Astrocyte of the hippocampus (primary cell): ENCODE measurements around the gene COL24A1.
A peak's percentile ranks its signal among the peaks of the same experiment; 100 is the strongest.
"Not testable (repeated sequence)": the region's sequence is repeated elsewhere in the genome, so short reads cannot be mapped to it uniquely, and the experiment has no call there.

ENCODE experiments used
- DNase-seq: peaks from one replicate; pipeline ENCODE4 v3.0.0; 2011; ENCODE audit warnings: low read depth, low spot score

Gene COL24A1

DNA sequence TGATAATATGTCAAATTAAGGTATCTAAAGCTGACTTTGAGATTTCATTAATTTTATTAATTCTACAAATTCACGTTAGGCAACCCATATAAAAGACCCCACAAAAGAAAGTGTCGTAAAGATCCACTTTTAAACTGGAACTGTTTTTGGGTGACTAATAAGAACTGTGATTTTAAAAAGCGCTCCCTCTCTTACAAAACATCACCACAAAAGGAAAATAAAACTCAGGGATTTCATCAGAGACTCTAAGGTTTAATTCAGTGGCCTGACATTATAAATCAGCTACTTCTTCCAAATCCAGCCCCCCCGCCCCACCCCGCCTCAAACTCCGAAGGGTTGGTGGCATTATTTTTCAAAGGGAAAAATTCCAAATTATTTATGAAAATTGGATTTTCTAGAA lies 2.7 kb downstream of the COL24A1 start:
- DNase-seq = no peak

DNA sequence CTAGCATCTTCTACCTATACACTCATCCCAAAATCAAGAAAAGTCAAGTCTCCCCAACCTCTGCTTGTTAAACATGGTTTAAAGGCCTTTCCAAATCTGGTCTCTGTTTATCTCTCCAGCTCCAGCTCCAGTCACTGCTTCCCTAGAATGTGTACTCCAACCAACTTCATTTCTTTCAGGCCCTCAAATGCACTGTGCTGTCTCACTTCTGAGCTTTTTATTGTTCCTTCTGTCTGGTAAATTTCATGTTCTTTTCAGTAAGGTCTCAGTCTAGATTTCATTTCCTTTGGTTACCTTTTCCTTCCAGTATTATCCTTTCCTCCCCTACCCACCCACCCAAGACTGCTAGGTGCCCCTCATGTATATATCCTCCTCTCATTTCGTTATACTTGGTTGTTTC lies 3.7 kb downstream of the COL24A1 start:
- no peak for DNase-seq

DNA sequence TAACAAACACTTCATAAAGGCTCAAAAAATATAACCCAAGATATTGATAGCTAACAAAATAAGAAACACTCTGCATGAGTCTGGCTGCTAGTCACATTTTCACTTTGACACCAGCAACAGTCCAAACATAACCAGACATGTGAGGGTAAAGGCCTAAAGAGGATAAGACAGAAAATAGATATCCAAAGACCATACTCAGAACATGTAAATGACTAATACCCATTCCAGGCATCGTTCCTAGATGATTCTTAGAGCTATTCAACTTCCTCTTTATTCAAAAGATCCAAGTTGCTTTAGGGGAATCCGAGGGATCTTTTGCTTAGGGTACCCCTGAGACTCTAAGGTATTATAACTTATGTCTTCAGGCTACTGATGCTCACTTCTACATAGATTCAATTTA lies 5.1 kb downstream of the COL24A1 start:
- peak; percentile 50 for DNase-seq

DNA sequence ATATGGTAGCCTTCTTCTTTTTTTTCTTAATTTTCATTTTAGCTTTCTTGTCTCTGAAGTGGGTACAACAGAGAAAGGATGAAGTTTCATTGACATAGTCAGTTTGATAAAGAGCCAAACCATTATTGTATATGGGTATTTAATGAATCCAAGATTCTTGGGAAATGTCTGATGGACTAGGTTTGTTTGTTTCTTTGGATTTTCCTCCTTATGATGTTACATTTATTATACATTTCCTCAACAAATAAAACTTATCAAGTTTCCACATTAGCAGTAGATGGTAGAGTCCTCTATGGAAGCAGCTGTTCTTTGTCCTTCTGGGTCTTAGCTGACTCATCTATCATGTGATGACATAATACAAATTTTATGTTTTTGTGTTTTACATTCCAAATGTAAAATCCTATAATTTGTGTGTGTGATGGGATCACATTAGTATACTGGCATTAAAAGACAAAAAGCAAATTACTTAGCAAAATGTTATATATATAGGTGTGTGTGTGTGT lies 6.0 kb downstream of the COL24A1 start:
- DNase-seq = no peak

DNA sequence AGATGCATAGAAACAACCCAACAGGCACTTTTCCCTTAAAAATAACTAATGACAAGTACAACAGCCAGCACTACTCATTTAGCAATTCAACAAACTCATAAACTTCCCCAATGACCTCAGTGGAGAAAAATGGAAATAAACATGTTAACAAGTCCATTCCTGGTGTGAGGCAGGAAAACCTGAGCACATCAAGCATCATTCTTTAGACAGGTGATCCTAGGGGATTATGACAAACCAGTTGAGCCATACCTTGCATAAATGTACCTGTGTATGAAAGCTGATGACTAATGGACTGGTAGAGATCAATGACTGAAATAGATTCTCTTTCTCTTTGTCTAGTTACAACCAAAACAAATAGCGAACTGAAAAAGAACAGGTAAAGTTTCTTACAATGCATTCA lies 7.0 kb downstream of the COL24A1 start:
- no peak for DNase-seq

DNA sequence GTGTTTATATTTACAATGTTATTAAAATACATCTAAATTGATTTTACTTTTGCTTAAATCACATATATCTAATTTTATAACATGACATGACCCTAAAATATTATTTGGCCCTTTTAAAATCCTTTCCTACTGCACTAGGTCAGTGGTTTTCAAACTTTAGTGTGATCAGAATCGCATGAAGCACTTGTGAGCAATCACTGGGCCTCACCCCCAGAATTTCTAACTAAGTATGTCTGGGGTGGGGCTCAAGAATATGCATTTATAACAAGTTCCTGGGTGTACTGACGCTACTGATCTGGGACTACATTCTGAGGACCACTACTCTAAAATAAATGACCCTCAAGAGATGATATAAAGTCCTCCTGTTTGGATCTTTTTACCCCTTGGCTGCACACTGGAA lies 8.8 kb downstream of the COL24A1 start:
- no peak for DNase-seq

DNA sequence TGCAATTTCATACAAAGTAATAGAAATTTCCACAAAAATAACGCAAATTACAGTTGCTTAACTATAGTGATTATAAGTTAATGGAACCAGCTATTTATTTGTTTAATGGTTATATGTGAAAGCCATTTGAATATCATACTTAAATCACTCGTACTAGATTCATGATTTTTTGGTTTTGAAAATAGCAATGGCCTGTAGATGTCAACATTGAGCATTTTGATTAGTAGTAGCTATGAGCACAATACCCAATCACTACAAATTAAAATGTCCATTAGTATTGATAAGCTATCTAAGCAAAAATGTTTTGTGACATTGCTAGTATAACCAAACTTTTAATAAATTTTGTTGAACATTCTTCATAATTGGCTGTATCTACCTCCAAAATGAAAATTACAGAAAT lies 10.0 kb downstream of the COL24A1 start:
- no peak for DNase-seq

DNA sequence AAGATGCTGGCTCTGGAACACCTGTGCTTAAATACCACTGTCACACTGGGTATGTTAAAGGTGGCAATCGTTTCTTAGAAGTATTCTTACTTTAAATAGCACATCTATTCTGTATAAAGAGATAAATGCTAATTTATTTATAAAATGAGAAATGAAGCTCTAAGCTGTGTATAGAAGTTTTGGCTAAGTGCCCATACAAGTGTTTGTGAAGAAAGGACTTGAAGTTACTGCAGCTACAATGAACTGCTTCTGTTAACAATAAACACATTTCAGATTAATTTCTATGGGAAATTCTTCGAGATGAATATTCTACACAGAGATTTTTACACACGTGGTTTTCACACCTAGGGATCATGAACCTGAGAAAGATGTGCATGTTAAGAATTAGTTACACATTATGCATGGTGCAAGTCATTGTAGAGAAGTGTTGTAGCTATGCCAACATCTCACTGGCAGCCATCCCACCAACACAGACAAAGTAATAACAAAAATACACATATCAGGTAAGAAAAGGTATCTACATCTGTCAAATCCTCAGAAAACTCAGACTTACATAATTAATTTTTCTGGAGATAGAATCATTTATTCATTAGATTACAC lies 16.2 kb downstream of the COL24A1 start:
- DNase-seq = peak; percentile 36

DNA sequence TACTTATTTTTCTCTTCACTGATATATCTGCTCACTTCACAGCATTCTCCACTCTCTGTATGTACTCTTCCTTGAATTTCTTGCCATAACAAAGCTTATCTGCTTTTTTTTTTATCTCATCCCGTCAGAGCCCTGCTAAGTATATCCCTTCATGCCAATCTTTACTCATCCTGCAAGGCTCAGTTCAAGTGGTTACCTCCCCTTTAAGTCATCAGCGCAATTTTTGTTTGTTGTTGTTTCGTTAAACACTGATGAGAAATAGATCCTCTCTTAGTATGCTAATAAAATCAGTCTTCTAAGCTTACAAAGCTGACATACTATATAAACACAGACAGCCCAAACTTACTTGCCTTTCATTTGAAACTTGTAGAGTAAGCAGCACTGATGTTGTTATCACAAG lies 17.8 kb downstream of the COL24A1 start:
- no peak for DNase-seq

DNA sequence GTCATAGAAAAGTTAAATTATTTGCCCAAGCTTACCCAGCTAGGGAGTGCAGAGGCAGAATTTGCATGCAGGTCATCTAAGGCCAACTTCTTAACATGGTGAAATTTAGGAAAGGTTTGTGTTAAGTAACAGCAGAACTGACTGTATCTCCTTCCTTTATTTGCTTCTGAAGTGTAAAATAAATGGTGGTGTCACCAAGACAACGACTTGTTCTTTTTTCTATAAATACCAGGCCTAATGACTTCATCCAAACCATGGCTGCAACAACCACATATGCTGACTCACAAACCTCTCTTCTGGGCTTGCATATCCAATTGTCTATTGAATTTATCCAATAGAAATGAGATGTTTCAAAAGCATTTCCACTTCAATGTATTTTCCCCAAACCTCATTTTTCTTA lies 19.1 kb downstream of the COL24A1 start:
- peak; percentile 92 for DNase-seq

DNA sequence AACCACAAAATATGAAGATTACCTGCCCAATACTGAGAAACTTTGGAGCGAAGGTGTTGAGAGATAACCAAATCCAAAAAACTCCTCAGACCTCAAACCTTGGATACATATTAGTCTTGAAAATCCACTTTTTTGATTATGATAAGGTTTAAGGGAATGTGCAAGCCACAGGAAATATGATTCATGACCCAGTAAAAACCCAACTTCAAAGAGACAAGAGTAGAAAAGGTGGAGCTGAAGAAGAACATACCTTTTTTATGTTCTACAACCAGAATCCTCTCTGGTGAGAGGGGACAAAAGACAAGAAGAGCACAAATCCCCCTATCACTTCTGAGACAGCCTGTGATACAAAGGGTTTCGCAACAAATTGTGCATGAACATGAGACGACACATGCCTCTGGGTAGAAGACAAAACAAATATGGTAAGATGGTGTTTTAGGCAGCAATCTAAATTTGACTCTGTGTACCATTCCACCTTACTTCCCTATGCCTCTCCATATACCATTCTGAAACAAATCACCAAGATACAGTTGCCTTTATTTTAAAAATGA lies 37.3 kb downstream of the COL24A1 start:
- no peak for DNase-seq

DNA sequence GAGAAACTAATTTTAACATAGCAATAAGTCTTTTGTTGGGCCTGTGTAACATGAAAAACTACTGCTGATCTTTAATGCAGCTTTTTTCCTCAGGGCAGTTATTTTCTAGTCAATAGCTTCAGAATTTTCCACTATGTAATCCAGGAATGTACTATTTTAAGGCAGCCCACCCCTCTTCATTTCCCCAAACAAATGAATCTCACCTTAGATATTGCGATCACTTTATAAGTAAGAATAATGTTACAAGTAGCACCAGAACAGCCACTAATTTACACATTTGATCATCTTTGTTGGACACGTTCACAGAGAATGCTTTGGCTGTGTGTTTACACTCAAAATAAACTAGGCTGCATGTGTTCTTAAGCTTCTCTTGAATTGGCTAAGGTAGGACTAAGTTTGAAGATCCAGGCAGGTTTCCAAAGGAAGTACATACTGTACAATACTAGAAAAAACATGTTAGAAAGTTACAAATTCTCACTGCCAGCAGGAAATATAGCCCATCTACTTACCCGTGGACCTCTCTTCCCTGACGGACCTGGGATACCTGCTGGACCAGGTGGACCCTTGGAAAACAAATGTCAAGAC lies 41.7 kb downstream of the COL24A1 start:
- no peak for DNase-seq

DNA sequence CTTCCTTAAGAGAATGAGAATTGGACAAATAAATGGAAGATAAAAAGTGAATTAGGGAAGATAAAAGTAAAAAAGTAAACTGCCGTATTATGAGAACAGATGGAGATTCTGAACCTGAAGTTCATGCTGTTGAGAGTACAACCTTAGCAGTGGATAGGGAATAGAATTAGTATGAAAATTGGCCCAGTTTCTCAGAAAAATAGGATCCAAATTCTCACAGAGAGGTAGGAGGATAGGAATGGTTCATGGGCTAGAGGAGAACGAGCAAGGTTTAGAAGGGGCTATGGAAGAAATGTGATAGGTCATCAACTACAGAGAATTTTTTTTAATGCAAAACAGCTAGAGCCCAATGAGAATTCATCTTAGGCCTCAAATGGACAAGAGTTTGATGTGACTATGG lies 42.3 kb downstream of the COL24A1 start:
- no peak for DNase-seq

DNA sequence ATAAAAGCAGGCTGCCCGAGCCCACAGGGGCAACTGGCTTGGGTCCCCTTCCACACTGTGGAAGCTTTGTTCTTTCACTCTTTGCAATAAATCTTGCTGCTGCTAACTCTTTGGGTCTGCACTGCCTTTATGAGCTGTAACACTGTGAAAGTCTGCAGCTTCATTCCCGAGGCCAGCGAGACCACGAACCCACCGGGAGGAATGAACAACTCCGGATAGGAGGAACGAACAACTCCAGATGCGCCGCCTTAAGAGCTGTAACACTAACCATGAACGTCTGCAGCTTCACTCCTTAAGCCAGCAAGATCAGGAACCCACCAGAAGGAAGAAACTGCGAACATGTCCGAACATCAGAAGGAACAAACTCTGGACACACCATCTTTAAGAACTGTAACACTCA lies 45.0 kb downstream of the COL24A1 start:
- not testable (repeated sequence) for DNase-seq

DNA sequence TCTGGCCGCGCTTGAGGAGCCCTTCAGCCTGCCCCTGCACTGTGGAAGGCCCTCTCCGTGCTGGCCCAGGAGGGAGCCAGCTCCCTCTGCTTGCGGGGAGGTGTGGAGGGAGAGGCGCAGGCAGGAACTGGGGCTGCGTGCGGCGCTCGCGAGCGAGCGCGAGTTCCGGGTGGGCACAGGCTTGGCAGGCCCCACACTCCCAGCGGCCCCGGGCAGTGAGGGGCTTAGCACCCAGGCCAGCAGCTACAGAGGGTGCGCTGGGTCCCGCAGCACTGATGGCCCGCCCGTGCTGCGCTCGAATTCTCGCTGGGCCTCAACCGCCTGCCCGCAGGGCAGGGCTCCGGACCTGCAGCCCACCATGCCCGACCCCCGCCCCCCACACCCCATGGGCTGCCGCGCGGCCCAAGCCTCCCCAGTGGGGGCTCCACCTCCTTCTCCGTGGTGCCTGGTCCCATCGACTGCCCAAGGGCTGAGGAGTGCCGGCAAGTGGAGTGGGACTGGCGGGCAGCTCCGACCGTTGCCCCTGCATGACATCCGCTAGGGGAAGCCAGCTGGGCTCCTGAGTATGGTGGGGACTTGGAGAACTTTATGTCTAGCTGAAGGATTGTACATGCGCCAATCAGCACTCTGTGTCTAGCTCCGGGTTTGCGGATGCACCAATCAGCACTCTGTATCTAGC lies 46.0 kb downstream of the COL24A1 start:
- no peak for DNase-seq

DNA sequence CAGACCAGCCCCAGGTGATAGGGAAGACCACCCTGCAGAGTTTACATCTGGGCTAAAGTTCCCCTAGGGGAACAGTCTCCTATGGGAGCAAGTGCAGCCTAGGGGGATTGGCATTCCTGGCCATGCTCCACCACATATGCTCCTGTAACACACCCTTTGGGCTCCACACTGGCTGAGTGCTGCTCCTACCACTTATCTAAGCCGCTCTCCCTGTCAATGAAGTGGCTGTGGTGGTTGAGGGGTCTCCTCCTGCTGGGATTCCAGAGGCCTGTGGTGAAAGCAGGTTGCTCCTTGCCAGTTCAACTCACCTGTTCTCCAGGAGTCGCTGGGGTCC lies 51.1 kb downstream of the COL24A1 start:
- DNase-seq = no peak

DNA sequence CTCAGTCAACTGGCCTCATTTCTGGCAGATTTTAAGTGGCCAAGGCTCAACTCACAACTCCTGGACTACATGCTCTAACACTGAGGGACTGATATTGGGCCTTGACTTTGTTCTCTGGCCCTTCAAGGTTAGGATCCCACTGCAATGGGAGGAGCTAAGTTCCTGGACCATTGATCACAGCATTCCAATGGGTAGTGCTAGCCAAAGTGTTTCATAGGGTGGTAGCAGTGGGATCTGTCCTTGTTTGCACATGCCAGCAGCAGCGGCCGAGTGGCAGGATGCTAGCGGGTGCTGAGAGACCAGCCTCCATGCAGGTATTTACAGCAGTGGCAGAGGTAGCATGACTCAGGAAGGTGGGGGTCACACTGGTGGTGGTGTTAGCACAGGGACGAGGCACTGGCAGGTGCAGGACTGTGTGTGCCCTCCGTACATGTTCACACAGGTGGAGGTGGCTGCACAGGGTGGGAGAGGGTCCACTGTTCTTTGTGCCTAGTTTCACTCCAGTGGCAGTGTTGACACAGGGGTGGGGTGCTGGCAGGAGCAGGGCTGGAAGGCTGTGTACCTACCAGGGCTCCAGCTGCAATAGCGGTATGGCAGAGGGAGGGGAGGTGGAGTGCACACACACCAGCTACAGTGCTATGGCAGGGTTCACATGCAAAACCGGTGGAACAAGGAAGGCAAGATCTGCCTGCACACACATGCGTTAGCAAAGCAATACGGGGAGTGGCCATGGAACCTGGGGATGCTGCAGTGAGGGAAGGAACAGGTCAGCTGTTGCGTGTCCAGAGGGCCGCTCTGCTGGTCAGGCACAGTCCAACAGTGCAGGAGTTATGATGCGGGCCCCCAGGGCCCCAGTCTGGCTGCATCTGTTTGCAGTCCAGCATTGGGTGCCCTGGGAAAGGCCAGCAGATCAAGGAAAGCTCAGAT lies 51.7 kb downstream of the COL24A1 start:
- no peak for DNase-seq

DNA sequence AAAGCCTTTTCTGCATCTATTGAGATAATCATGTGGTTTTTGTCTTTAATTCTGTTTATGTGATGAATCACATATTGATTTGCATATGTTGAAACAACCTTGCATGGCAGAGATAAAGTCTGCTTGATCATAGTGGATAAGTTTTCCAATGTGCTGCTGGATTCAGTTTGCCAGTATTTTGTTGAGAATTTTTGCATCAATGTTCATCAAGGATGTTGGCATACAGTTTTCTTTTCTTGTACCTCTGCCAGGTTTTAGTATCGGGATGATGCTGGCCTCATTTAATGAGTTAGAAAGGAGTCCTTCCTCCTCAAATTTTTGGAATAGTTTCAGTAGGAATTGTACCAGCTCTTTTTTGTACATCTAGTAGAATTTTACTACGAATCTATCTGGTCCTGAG lies 55.0 kb downstream of the COL24A1 start:
- DNase-seq = peak; percentile 11

DNA sequence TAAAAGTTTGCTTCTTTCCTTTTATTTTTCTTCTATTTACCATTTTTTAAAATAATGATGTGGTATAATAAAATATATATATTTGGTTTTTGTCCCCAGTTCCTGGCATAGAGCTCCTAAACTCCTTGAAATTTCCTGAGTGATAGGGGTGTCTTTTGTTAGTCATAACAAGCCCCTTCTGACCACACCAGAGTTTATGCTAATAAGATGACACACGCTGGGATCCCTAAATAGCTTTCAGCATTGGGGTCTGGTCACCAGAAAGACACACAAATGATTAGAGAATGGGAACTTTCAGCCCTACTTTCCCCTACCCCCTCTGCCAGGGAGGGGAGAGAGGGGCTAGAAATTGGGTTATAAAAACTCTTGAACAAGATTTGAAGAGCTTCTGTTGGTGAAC lies 56.2 kb downstream of the COL24A1 start:
- no peak for DNase-seq

DNA sequence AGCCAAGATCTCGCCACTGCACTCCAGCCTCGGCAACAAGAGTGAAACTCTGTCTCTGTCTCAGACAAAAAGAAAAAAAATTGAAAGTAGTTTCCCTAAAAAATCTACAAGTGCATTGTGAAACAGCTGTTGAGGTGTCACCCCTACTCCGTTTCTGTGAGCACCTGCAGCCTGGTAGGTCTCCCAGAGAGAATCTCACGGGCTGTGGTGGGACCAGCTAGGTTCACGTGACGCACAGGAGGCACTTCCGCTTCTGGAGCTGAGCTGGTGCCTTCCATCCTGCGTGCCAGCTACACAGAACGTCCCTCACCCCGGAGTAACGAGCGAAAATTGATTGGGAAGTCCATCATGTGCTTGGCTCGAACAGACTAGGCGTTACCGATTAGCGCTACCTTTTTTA lies 66.8 kb downstream of the COL24A1 start:
- DNase-seq = no peak

DNA sequence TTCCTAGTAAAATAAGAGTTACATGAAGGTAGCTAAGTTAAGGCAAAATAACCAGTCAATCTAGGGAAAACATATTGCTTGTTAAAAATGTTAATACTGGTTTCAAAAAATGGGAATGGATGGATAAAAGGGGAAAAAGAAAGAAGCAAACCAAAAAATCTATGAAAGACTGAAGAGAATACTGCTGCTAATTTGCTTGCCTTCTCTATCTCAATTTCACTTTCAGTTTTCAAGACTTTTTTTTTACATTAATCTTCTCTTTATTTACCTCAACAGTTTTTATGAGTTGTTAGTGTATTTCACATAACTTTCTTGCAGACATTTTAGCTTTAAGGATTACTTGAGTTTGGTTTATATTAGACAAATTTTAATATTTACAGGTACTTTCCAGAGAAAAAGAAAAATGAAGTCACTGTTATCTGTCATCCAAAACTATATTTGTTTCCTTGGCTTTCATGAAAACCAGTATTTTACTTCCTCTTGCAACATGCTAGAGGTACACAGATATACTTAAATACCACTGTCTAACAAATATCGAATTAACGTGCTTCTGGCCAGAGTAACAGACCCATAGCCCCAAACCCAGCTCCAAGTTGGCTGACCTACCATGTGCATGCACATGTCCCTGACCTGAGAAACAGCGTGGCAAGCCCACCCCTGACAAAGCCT lies 70.7 kb downstream of the COL24A1 start:
- DNase-seq = no peak
